Left ventricle myocardium inferior (tissue), 1 donor: ENCODE data around the gene LONRF3. TPM values are rescaled to one million over a fixed set of nuclear protein-coding genes. Genes with fewer than 3 reads are reported as not detected.

Experiments used
- DNase-seq: peaks from one replicate; pipeline ENCODE4 v3.0.0-alpha.2; 2020
- H3K27ac ChIP-seq: fragments of 200-600 bp; replicated peaks from 2 replicates; pipeline ENCODE4 v1.8.0; 2021
- H3K27me3 ChIP-seq: fragments of 200-600 bp; 2 replicates; pipeline ENCODE4 v1.8.0; 2021; ENCODE audit warnings: low read depth
- H3K36me3 ChIP-seq: fragments of 200-600 bp; 2 replicates; pipeline ENCODE4 v1.8.0; 2021
- H3K4me1 ChIP-seq: fragments of 200-600 bp; 2 replicates; pipeline ENCODE4 v1.8.0; 2021
- H3K4me3 ChIP-seq: fragments of 200-600 bp; 2 replicates; pipeline ENCODE4 v1.8.0; 2021; ENCODE audit warnings: mild to moderate bottlenecking, moderate library complexity
- H3K9me3 ChIP-seq: fragments of 200-600 bp; replicated peaks from 2 replicates; pipeline ENCODE4 v1.8.0; 2021
- intact Hi-C: fragments of 100-400 bp; cut with micrococcal nuclease; formaldehyde crosslinking; loops from one replicate; pipeline ENCODE4 v1.11.0; 2022
- total RNA-seq: library from RNA; stranded (reverse); fragmentation: NEBNext Ultra II Directional; extraction: Animal tissue kit (Norgen Biotek cat#: 25700); gene quantifications from one replicate; pipeline ENCODE4 v1.2.1, GENCODE V29; 2021
- TF ChIP-seq, protein P1 (sequence below): fragments of 200-600 bp; IDR thresholded peaks from 2 replicates; pipeline ENCODE4 v1.8.0; 2021; ENCODE audit warnings: antibody characterized with exemption, mild to moderate bottlenecking, borderline replicate concordance
- donor health status: DM: no; HTN: yes; CAD: no; lungs with severe emphysema.

The LONRF3 gene
- total RNA-seq, 1 donor from 2014 or later: 0.93 TPM

DNA sequence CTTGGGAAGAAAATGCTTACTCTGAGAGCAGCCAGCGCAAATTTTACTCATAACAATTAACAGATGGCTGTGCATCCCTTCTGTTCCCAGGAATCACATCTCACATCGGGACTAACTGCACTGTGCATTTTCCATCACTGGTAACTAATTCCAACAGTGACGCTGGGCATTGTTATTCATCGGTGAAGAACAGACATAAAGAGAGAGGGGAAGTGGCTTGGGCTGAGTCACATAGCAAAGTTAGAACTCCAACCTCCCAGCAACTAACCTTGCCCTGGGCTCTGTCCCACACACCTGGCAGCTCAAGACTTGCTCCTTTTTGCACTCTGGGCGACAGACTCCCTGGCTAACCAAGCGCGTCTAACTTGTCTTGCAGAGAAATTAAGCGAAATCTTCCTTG is 6.4 kb upstream of the LONRF3 start:
- DNase-seq: no peak
- intact Hi-C loops: no loop called here
- Histone ChIP-seq H3K4me3 (no peak overlapping the region), H3K9me3 (no peaks in the 10 kb centered on the region), H3K27me3 (no peaks in the 10 kb centered on the region), H3K36me3 (no peaks in the 10 kb centered on the region), H3K27ac (no peak overlapping the region), H3K4me1 (no peaks in the 10 kb centered on the region)
- TF ChIP-seq, protein P1, sequence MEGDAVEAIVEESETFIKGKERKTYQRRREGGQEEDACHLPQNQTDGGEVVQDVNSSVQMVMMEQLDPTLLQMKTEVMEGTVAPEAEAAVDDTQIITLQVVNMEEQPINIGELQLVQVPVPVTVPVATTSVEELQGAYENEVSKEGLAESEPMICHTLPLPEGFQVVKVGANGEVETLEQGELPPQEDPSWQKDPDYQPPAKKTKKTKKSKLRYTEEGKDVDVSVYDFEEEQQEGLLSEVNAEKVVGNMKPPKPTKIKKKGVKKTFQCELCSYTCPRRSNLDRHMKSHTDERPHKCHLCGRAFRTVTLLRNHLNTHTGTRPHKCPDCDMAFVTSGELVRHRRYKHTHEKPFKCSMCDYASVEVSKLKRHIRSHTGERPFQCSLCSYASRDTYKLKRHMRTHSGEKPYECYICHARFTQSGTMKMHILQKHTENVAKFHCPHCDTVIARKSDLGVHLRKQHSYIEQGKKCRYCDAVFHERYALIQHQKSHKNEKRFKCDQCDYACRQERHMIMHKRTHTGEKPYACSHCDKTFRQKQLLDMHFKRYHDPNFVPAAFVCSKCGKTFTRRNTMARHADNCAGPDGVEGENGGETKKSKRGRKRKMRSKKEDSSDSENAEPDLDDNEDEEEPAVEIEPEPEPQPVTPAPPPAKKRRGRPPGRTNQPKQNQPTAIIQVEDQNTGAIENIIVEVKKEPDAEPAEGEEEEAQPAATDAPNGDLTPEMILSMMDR: no peak

DNA sequence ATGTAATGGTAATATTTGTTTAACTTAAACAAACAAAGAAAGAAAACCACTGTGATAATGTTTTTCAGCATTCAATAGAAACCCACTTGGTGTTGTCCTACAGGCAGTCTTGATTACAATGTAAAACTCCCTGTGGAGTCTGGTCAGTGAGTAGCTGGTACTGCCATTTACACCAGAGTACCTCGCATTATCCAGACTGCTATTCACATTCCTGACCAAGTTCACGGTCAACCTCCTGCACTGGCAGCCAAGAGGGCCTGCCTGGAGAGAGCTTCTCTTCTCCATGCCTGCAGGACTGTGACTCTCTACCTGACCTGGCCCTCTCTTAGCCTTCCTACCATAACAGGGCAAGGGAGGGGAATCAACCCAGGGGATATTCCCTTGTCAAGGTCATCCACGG is 2.9 kb upstream of the LONRF3 start:
- H3K4me3 ChIP-seq: no peak overlapping the region

DNA sequence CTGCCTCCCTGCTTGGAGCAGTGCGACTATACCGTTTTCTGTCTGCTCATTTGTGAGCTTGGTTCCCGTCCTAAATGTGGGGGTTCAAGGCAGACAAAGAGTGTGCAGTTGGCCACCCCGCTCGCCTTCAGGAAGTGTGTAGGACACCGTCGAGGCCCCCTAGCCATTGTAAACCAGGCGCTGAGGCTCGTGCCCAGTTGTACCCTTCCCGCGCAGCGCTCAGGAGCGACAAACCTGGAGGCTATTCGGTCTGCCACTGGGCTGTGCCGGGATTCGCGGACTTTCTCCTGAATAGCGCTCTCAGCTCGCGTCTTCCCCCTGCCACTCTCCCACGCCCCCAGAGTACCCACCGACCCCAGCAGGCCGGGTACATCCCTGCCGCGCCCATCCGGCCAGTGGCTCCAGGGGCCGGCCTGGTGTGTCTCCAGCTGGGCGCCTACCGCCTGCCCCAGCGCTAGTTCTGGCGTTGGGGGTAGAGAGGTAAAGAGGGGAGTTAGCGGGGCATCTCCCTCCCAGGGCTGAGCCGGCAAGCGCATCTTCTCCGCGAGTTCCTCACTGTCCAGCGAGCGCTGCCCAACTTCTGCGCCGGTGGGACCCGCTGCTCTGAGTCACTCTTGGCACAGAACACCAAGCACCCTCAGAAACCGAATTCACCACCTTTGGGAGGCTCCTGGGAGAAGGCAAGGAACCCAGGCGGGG is 880 bp upstream of the LONRF3 start:
- Histone ChIP-seq H3K9me3 (no peaks in the 10 kb centered on the region), H3K4me1 (peaks cover 22% of the 10 kb centered on the region), H3K36me3 (no peaks in the 10 kb centered on the region), H3K27ac (no peak overlapping the region), H3K4me3 (peak overlapping the region; percentile 70), H3K27me3 (no peaks in the 10 kb centered on the region)
- TF ChIP-seq, protein P1: no peak
- intact Hi-C loops: no loop called here
- DNase-seq: peak; percentile 16

More for the DNA sequence above, 2.9 kb upstream of the LONRF3 start:
- H3K9me3 ChIP-seq: no peaks in the 10 kb centered on the region
- H3K27me3 ChIP-seq: no peaks in the 10 kb centered on the region
- TF ChIP-seq, protein P1: no peak
- no peak overlapping the region for H3K27ac ChIP-seq
- no peaks in the 10 kb centered on the region for H3K36me3 ChIP-seq
- DNase-seq: no peak
- intact Hi-C loops: no loop called here
- peaks cover 22% of the 10 kb centered on the region for H3K4me1 ChIP-seq

DNA sequence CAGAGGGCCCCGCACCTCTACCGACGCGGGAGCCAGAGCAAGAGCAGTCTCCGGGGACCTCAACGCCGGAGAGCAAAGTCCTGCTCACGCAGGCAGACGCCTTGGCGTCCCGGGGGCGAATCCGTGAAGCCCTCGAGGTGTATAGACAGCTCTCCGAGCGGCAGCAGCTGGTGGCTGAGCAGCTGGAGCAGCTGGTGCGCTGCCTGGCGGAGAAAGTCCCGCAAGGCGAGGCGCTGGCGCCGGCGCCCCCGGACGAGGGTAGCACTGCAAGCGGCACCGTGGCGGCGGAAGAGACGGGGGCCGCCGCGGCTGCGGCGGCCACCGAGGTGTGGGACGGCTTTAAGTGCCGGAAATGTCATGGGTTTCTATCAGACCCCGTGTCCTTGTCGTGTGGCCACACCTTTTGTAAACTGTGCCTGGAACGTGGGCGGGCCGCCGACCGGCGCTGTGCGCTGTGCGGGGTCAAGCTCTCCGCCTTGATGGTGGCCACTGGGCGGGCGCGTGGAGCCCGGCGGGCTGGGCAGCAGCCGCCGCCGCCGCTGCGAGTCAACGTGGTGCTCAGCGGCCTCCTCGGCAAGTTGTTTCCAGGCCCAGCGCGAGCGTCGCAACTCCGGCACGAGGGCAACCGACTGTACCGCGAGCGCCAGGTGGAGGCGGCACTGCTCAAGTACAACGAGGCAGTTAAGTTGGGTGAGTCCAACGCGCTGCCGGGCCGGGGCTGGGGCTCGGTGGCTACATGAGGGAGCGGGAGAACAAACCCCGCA is 672 bp downstream of the LONRF3 start:
- peak; percentile 19 for DNase-seq
- peaks cover 22% of the 10 kb centered on the region for H3K4me1 ChIP-seq
- TF ChIP-seq, protein P1: no peak
- H3K27me3 ChIP-seq: no peaks in the 10 kb centered on the region
- no peaks in the 10 kb centered on the region for H3K36me3 ChIP-seq
- peak overlapping the region; percentile 70 for H3K4me3 ChIP-seq
- intact Hi-C loops: no loop called here
- no peaks in the 10 kb centered on the region for H3K9me3 ChIP-seq
- H3K27ac ChIP-seq: peak overlapping the region; percentile 67

DNA sequence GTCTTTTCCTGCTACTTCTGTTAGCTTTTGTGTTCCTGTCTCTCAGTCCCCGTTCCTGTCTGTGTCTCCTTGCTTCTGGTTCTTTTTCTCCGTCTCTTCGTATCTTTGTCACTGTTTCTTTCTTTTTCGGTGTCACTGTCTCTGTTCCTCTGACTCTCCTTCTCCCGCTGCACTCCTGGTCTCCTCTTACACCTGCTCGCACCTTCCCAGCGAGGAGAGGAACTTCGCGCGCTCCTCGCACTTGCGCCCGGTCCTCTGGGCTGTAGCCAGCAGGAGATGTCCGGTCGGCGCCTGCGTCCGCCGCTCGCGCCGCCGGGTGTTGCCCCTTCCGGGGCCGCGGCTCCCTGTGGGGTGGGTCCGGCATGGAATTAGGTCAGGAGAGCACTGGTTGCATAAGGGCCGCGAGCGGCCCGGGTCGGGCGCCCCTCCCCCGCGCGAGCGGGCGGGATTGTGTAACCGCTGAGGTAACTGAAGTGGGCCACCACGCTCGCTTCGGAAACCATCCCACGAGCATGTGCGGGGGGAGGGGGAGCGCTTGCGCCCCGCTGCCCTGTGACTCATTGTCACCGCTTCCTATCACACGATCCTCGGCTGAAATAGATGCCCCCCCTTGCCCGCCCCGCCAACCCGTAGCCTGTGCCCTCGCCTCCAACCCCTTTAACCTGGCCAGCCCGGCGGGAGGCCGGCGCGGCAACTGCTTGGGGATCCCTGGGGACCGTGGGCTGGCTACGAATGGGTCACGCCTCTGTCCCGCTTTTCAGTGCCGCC is 1.6 kb downstream of the LONRF3 start:
- intact Hi-C loops: no loop called here
- Histone ChIP-seq H3K36me3 (no peaks in the 10 kb centered on the region), H3K9me3 (no peaks in the 10 kb centered on the region), H3K4me1 (peaks cover 22% of the 10 kb centered on the region), H3K27ac (peak overlapping the region; percentile 67), H3K4me3 (peak overlapping the region; percentile 70), H3K27me3 (no peaks in the 10 kb centered on the region)
- TF ChIP-seq, protein P1: no peak
- peak; percentile 70 for DNase-seq
